ENCODE data around the gene THRAP3. TPM values are rescaled to one million over a fixed set of nuclear protein-coding genes. Genes with fewer than 3 reads are reported as not detected.

THRAP3 gene
- total and polyA plus RNA-seq, 2 donors (not counting 3 experiments of a cell fraction or from before 2014, with no cell fraction given), result 38.0 to 144 TPM

DNA sequence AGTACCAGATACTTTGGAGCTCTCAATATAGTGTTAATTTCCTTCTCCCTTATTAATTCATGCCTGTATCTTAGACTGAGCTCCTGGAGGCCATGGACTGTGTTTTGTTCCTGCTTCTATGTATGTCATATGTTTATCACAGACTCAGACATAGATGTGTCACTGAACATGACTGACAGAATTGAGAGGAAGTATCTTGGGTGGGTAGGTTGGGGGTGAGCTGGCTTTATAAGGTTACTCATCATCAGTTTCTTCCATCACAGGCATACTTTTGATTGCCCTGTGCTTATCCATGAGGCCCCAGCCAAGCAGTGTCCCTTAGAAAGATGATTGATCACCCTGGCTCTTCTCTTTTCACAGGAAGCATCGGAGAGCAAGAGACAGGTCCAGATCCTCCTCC is 76.3 kb downstream of the THRAP3 start:
- ChIA-PET POLR2A (interaction anchor here (0.7 kb wide), 1 partner anchor 154 kb away, joined by 3 read pairs; no protein-coding TSS in a partner anchor), CTCF (interaction anchor here (0.5 to 2.6 kb wide), 32 partner anchors 9 to 203 kb away, joined by 3 to 17 read pairs (median 5); partner anchors contain the start of genes EVA1B, THRAP3 and TRAPPC3)
- DNase-seq (ENCODE audit: low read depth, low spot score) (no peak), FAIRE-seq (no peak)
- Histone ChIP-seq H3K79me2 (ENCODE audit: control insufficient read depth, insufficient read depth, low read length) (peaks cover 10% of the 10 kb centered on the region), H3K4me1 (ENCODE audit: control insufficient read depth, extremely low read depth, insufficient read depth, low read length) (peaks cover 15% of the 10 kb centered on the region), H3K27ac (ENCODE audit: insufficient read depth, low read depth, low read length) (peak overlapping the region; percentile 1), H3K9me1 (replicated peaks; ENCODE audit: control insufficient read depth, extremely low read depth, insufficient read depth, low read length) (no peaks in the 10 kb centered on the region), H3K9ac (replicated peaks; ENCODE audit: extremely low read depth, insufficient read depth, low read length) (no peak overlapping the region), H3K36me3 (ENCODE audit: control insufficient read depth in 2 of 2, extremely low read depth in 1 of 2, insufficient read depth in 2 of 2, low read length in 2 of 2) (peaks cover 39% of the 10 kb centered on the region in 2 experiments), H3K27me3 (ENCODE audit: control insufficient read depth in 2 of 2, insufficient read depth in 2 of 2, low read length in 2 of 2) (no peaks in the 10 kb centered on the region), H3K4me2 (ENCODE audit: insufficient read depth, low read length) (no peak overlapping the region), H4K20me1 (replicated peaks; ENCODE audit: control insufficient read depth, extremely low read depth, insufficient read depth, low read length) (no peaks in the 10 kb centered on the region), H3K9me3 (replicated peaks; ENCODE audit: control insufficient read depth, insufficient read depth, low read length) (no peaks in the 10 kb centered on the region), H3K4me3 (replicated peaks in 1 of 3; ENCODE audit: insufficient read depth in 1 of 3, low read depth in 1 of 3, low read length in 3 of 3) (no peak overlapping the region), H2AFZ (ENCODE audit: low read depth, low read length) (no peak overlapping the region)
- dilution Hi-C loops (cut with MboI; ENCODE audit: extremely low pct_ligation_motif_present, low sequenced_read_pairs), result no loop called here
- intact Hi-C loops (cut with micrococcal nuclease), result loop anchor here (1.0 to 5.0 kb wide), 2 partner anchors 9 to 153 kb away; partner anchors contain the start of gene TRAPPC3
- TF ChIP-seq, protein P1, sequence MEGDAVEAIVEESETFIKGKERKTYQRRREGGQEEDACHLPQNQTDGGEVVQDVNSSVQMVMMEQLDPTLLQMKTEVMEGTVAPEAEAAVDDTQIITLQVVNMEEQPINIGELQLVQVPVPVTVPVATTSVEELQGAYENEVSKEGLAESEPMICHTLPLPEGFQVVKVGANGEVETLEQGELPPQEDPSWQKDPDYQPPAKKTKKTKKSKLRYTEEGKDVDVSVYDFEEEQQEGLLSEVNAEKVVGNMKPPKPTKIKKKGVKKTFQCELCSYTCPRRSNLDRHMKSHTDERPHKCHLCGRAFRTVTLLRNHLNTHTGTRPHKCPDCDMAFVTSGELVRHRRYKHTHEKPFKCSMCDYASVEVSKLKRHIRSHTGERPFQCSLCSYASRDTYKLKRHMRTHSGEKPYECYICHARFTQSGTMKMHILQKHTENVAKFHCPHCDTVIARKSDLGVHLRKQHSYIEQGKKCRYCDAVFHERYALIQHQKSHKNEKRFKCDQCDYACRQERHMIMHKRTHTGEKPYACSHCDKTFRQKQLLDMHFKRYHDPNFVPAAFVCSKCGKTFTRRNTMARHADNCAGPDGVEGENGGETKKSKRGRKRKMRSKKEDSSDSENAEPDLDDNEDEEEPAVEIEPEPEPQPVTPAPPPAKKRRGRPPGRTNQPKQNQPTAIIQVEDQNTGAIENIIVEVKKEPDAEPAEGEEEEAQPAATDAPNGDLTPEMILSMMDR (IDR thresholded peaks at IDR 0.05; ENCODE audit: extremely low read depth in 1 of 2, insufficient read depth in 1 of 2, low read depth in 1 of 2, low read length in 2 of 2), result no peak
- no peak for TF ChIP-seq MYC (IDR thresholded peaks at IDR 0.05; ENCODE audit: low read depth, low read length)
- TF ChIP-seq, protein P2, sequence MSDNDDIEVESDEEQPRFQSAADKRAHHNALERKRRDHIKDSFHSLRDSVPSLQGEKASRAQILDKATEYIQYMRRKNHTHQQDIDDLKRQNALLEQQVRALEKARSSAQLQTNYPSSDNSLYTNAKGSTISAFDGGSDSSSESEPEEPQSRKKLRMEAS (IDR thresholded peaks at IDR 0.05; ENCODE audit: insufficient read depth, insufficient read length), result no peak
- no peak for TF ChIP-seq JUN (IDR thresholded peaks at IDR 0.05; ENCODE audit: borderline replicate concordance, insufficient read depth, insufficient read length, low read depth)
- no peak for TF ChIP-seq GATA2 (IDR thresholded peaks at IDR 0.05; ENCODE audit: insufficient read depth, insufficient read length, low read depth, low read length)
- TF ChIP-seq EZH2 (IDR thresholded peaks at IDR 0.05; ENCODE audit: borderline replicate concordance, low read depth, low read length, severe bottlenecking), result no peak
- BruUV-seq (replicated peaks), result no TSS peak
